Activated gamma-delta T cell (primary cell): ENCODE results near the gene GASK1B.
A peak's percentile ranks its signal among the peaks of the same experiment; 100 is the strongest.

ENCODE experiments used
- DNase-seq: peaks from one replicate; lab custom pipeline; 2025; lab: John Stamatoyannopoulos, UW
- total RNA-seq, 2 donors: gene quantifications; one replicate each; lab custom pipeline; 2026; lab: John Stamatoyannopoulos, UW

Gene GASK1B
- 0 to 0.09 reads per million in 2 donors for total RNA-seq

DNA sequence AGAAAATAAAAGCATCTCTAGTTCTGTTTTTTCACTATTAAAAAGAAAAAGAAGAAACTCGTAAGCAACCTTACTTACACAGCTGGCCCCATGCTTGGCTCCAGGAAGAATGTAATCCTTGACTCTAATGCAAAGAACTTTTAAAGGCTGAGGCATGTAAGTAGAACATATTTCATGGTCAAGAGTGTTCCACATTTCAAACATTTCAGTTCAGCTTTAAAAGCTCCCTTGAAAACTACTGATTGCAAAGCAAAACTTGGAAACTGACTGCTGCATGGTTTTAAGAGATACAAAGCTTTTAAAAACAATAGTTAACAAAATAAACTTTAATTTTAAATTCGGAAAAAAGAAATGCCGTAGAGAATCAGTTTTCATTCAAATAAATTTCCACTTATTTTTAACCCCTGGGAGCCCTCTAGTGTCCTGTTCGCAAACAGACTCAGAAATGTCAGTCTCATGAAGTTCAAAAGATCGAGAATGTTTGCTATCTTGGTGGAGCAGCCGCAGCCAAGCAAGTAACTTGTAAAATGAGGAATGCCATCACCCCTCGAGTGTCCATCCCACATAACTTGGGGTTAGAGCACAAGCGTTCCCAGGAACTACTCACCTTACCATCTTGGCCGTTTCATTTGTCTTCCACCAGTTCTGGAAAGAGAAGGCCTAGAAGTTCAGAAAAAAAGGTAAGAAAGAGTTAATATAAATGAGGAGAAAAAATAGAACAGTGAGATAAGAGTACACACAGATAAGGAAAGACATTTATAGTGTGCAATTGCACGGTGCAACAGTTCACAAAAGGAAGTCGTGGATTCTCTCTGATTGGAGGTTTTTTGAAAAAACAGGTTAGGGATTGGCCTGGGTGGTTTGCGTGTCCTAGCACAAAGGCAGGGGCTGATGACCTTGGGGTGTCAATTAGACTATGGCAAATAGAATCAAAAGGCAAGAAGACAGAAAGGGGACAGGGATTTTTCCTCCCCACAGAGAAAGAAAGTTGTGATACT is at the start of gene GASK1B:
Gene GASK1B (minus strand): TSS at position 765 of the 998 bp plus-strand sequence. CDS start 1,650 bp downstream, outside the sequence.
- no peak for DNase-seq

DNA sequence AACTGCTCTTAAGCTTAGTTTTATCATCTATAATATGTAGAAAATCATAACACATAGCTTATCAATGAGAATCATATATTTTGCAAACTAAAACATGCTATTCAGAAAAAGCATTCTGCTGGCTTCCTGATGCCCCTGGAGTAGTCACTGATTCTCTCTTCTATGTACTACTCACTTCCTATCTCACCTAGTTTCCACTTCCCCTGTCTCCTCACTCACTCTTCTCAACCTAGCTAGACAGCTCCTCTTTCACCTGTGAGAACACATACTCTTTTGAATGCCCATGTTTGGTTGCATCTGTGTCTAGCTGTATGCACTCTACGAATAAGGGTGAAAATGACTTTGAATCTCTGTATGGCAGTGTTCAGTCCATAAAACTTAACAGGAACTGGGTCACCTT is 46.8 kb upstream of the GASK1B start:
- no peak for DNase-seq

DNA sequence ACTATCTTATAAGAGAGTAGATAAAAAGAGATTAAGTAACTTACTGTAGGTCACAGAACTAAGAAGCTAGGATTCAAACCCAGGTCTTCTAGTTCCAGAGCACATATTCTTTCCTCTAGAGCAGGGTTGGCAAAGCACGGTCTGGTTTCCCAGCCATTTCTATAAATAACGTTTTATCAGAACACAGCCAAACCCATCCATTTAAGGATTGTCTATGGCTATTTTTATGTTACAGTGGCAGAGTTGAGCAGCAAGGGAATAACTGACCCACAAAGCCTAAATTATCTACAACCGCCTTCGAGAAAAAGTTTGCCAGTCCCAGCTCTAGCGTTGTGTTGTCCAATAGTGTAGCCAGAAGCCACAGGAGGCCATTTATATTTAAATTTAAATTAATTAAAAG is 44.9 kb upstream of the GASK1B start:
- DNase-seq = no peak

GRCh38 chr4:158214856-158215255 is 42.0 kb upstream of the GASK1B start:
- no peak for DNase-seq

DNA sequence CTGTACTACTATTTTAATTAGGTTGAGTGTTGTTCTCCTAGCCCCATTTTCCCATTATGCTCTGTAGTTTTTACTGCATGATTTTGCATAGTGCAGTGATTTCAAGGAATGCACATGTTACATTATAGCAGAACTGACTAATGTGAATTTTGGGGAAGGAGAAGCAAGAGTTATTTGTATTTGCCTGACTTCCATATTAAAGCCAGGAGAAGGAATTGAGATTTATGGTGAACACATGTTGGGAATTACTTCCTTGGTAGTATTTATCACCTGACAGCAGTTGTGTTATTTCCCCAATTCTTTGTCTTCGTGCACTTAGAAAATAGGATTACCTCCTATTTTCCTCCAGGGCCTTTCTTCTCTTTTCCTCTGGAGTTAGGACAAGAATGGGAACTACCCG is 40.6 kb upstream of the GASK1B start:
- no peak for DNase-seq

- no peak for DNase-seq
Observed at GRCh38 chr4:158211222-158211621, 38.4 kb upstream of the GASK1B start.

DNA sequence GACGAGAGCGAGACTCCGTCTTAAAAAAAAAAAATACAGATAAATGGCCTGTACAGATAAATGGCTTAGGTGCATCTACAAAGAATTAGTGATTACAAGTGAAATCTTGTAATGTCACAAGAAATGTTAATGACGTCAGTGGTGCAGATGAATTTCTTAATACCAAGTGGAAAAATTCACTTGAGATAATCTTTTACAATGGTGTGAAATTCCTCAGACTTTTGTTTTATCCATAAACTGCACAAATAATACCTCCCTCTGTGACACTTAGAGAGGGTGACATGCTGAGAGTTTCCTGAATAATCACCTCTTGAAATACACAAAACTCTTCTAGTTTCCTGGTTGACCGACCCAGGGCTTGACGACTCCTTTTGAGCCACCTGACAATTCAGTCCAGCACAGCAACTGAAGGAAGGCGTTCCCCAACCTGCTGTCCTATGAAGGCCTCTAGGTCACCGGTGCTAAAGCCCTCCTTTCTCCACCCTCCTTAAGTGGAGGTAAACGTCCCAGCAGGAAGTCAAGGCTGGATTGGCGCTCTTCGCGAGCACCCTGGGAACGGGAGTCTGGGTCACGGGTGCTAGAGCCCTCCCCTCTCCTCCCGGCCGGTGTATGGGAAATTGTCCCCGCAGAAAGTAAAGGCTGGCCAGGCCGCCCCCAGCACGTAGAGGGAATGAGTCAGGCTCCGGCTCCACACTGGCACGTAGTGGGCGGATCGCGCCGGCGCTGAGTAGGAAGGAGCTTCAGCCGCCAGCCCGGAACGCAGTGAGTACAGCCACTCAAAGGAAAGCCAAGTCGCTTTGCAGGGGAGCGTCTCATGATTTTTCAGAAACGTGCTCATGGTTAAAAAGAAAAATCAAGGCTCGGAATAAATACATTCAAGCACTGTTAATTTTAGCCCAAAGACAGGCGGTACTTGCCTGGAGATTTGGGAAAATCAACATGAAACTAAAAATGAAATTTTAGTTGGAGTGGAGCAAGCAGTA is 37.3 kb upstream of the GASK1B start, which contains the start of gene TMEM144:
Gene TMEM144 (plus strand): TSS at position 662 of the 983 bp plus-strand sequence. CDS start 2,182 bp downstream, outside the sequence.
- peak; percentile 8 for DNase-seq

- no peak for DNase-seq
Observed at GRCh38 chr4:158208963-158209640, 36.3 kb upstream of the GASK1B start.

DNA sequence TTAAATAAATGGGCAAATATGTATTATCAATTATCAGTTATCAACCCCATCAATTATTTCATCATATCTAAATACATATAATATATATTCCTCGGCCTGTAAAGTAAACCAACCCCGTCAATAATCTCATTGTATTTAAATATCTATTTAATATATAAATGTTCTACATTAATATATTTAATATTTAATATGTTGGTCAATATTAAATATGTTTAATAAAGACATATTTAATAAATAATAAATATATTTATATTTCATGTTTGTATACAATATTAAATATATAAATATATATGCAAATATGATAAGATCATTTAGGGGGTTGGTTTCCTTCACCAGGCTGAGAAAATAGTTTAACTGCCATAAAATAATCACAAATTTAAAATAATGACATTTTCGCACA is 31.1 kb upstream of the GASK1B start:
- DNase-seq = no peak

- no peak for DNase-seq
Observed at GRCh38 chr4:158203436-158203835, 30.6 kb upstream of the GASK1B start.

DNA sequence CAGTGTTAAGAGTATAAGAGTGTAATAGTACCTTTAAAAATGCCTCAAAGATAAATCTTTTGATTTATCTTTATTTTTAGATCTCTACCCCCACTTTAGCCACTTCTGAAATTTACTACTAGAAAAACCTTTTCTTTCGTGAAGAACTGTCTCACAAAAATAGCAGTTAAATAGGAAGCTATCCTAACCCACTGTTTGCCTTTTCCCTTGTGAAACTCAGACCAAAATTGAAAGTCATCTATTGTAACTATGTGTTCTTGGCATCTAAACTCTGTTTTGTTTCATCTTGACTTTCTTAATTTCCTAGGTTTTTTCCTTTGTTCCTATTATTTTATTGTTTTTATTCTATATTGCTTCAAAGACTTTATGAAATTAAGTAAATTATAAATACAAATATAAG is 29.7 kb upstream of the GASK1B start:
- no peak for DNase-seq

GRCh38 chr4:158201876-158202275 is 29.1 kb upstream of the GASK1B start:
- no peak for DNase-seq

- DNase-seq = no peak
Observed at GRCh38 chr4:158201322-158201721, 28.5 kb upstream of the GASK1B start.

DNA sequence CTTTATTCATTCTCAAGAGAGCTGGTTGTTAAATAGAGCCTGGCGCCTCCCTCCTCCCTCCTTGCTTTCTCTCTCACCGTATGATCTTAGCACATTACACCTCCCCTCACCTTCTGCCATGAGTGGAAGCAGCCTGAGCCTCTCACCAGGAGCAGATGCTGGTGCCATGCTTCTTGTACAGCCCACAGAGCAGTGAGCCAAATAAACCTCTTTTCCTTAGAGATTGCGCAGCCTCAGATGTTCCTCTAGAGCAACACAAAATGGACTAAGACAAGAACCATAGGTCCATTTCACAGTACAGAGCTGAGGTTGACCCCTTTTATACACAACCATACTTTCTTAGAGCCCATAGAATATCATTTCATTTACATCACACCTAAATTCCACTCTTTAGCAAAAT is 27.4 kb upstream of the GASK1B start:
- no peak for DNase-seq

DNA sequence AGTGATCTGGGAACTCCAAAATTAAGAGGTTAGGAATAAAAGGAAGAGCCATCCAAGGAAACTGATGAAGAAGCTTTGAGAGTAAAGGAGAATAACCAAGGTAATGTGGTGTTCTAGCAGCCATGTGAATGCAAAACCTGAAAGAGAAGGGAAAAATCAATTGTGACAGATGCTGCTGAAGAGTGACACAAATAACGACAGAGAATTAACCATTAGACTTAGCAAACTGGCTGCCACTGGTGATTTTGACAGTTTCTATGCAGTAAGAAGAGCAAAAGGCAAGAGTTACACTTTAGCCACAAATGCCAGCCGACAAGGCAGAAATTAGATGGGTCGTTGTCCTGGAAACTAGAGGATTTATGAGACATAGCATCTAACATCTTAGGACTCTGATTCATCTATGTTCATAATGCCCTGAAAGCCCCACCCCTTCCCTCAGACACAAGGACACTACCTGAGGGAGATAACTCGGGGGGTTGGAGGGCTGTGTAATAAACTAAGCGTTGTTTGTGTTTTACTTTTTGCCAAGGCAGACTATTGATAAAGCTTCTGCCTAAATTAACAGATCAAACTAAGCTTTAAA is 24.5 kb upstream of the GASK1B start:
- DNase-seq = no peak

GRCh38 chr4:158195297-158195696 is 22.5 kb upstream of the GASK1B start:
- DNase-seq = no peak

DNA sequence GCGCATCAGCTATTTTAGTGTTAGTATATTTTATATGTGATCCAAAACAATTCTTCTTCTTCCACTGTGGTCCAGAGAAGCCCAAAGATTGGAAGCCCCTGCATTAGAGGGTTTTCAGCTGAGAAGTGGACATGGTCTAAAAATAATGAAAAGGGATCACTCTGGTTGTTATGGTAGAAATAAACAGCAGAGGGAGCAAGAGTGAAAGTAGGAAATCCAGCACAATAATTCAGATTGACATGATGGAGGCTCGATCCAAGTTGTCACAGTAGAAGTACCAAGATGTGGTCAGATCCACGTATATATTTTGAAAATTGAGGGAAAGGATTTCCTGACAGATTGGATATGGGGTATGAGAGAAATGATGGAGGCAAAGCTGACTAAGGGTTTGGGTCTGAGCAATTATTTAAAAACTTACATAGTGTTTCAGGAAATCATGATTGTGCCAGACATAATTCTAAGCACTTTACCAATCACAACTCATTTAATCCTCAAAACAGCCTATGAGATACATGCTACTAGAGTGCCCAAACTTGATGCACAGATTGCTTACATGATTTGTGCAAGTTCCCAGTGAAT is 20.4 kb upstream of the GASK1B start:
- no peak for DNase-seq

GRCh38 chr4:158192439-158193158 is 19.8 kb upstream of the GASK1B start:
- no peak for DNase-seq

DNA sequence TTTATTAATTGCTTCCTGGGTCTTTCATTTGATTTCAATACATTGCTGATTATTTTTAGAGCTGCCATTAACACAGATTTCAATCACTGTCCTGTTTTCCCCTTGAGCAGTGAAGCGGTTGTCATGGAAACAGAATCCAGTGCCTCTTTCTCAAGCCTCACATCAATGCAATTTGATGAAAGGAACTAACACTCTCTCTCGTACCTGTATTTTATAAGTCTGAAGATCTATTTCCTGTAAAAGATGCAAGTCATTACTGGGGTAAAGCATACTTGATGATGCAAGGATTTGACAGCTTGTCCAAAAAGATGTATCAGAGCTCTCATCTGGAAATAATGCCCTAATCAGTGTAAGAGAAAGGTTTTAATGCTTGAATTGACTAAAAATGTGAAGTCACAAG is 17.9 kb upstream of the GASK1B start:
- DNase-seq = no peak

DNA sequence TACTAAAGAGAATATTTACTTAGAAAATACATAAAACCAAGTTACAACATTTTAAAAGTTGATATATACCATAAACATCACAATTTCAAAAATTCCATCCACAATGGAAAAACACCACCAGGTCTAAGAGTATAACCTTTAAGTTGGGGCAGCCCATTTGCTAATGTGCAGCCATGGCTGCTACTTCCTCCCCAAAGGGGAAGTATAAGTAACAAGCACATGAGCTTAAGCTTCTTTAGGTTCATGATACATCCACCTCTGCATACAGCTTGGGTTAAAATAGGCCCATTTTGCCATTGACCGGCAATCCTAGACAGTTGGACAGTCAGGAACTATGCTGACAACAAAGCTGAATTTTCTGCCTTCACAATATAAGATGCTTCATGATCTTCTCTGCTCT is 16.6 kb upstream of the GASK1B start:
- no peak for DNase-seq
